HG03139 (cell line): ENCODE measurements around the gene KIAA1217.

Experiments
- ATAC-seq: cut with Tn5 transposase; IDR thresholded peaks from one replicate; pipeline ENCODE4 v1.9.1; 2021; ENCODE audit not compliant: unreplicated experiment

The KIAA1217 gene

GRCh38 chr10:24358022-24358421, 149.1 kb downstream of the KIAA1217 start:
- ATAC-seq = no peak

- peak; percentile 80 for ATAC-seq
These were observed 151.6 kb downstream of the KIAA1217 start for GRCh38 chr10:24360282-24361127.

DNA sequence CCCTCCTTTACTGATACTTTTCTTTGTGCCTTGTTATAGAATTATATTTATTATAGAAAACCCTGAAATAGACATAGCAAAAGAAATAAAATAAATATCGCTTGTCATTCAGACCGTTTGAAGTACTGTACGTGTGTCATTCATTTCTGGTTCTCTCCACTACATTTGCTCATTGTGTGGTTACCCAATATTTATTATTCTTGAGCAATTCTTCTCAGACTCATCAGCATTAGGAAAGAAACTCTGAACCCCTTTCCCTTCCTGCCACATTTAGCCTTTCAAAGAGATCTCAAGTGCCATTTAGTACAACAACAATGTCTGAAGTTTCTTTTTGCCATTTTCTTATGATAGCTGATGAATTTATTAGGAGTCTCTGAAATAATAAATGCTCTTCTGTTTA, 154.1 kb downstream of the KIAA1217 start:
- no peak for ATAC-seq

GRCh38 chr10:24367688-24368087, 158.8 kb downstream of the KIAA1217 start:
- no peak for ATAC-seq

DNA sequence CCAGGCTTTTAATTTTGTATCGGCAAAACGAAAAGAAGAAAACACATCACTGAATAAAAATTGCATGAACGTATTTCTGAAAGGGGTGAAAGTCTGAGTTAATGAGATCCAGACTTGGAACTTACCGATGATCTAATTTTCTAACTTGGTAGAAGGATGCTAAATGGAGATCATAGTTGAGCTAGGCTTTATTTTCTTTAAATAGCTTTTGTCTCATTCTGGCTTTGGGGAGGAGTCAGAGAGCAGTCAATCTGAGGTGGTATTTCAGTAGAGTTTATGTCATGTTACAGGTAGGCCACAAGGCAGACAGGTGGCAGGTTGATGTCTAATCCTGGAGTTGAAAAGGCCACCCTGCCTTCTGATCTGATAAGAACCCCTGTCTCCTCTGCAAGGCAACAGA, 161.9 kb downstream of the KIAA1217 start:
- ATAC-seq = no peak

- no peak for ATAC-seq
These were observed 162.5 kb downstream of the KIAA1217 start for GRCh38 chr10:24371396-24371795.

GRCh38 chr10:24374134-24374915, 165.4 kb downstream of the KIAA1217 start:
- no peak for ATAC-seq

DNA sequence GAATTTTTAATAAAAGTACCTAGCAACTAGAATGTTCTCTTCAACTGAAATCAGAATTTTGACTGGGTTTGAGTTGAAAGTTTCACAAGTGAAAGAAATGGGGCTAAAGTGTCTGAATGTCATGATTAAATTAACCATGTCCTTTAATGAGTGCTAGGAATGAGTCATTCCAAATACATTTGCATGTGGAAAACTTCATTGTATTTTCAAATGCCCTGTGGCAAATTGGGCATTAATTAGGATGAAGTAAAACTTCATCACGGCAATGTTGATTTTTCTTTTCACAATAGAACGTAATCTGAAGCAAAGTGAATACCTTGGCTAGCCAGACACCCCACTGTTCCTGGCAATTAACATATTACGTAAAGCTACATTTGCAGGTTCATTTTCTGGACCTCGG, 166.6 kb downstream of the KIAA1217 start:
- ATAC-seq = no peak

DNA sequence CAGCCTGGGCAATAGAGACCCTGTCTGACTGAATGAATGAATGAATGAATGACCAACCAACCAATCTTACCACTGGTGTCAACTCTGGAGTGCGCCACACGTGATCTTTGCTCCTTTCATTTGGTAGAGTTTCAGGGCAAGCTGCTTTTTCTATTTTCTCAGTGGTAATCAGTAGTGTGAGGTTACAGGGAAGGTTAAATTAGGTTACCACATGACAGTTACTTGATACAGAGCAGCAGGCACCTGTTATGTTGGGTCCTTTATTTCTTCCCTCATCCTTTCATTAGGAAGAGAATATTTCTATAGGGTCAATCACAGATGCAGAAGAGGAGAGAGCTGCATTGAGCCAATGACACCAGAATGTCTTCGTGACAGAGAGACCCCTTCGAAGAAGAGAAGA, 167.8 kb downstream of the KIAA1217 start:
- no peak for ATAC-seq

DNA sequence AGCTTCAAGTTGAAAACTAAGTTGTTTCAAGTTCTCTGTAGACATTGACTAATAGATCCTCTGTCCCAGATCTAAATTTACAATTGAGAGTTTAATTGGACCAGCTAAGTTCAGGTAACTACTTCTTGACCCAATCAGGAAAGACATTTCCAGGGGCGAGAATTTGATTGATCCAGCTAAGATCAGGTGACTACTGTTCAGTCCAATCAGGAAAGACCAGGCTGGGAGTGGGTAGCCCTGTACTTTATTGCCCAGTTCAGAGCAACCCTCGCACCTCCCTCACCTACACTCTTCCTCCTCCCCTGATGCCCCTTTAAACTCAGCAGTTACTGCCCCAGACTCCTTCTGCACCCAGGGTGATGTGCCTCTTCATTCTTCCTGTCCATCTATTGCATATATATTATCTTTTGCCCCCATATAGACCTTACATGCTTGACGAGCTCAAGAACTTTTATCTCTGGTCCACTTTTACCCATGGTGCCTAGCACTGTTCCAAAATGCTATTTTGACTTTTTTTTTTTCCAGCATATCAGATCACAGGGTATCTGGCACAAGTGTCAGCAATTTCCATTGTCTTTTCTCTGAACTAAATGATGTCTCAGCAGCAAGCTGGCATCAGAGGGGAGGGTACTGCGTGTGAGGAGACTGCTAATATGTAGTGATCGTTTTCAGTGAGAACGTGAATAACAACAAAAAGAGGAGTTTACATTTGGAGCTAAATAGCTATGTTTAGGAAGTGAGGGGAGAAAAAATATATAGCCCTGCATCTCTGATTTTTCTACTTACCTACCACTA, 169.4 kb downstream of the KIAA1217 start:
- ATAC-seq = no peak

- no peak for ATAC-seq
These were observed 172.5 kb downstream of the KIAA1217 start for GRCh38 chr10:24381235-24382010.

DNA sequence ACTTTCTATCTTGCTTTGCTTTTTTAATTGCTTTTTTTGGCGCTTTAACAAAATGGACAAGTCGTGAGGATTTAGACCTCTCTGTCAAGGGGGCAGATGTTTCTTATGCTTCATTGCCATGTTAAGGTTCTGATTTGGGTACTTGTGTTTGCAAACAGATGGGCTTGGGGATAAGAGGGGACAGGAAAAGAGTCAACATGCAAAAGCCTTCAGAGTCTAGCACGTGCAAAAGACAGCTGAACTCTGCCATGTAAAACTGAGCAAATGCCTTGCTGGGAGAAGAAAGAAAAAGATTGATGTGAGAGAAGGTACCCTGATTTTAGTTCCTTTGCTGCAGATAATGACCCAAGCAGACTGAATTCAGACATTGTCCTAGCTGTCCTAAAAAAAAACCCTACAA, 173.1 kb downstream of the KIAA1217 start:
- ATAC-seq = no peak

DNA sequence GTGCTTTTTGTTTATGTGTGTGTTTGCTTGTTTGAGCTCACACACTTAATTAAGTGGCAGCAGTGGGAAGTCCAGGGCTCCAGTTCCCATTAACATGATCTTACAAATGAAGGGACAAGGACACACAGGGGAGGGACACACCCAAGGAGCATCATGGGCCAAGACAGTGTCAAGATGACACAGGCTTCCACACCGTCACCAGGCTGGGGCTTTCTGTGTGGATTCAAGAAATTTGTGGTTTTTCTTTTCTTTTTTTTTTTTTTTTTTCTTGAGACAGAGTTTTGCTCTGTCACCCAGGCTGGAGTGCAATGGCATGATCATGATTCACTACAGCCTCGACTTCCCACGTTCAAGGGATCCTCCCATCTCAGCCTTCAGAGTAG, 173.6 kb downstream of the KIAA1217 start:
- ATAC-seq = no peak

DNA sequence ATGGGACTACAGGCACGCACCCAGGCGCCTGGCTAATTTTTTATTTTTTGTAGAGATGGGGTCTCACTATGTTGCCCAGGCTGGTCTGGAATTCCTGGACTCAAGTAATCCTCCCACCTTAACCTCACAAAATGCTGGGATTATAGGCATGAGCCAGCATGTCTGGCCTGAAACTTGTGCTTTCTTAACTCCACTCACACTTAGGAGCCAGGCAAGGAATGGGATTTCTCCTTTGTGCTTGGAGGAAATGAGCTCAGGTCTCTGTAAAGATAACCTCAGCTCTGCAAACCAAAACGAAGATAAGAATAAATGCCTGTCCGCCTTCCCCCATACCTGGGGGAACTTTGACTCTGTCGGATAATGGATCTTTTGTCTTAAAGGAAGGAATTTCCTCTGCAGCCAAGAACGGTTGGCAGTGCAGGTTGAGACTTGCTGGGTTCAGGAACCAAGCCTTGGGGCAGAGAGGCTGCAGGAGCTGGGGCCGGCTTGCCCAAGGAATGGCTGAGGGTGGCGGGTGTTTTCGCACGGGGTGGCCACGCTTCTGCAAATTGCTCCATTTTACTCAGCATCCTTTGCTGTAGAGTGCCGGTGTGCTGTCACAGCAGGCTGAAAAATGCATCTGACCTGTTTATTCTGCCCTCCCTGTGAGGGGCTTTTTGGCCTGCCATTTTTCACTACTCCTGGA, 174.2 kb downstream of the KIAA1217 start:
- peak; percentile 57 for ATAC-seq

DNA sequence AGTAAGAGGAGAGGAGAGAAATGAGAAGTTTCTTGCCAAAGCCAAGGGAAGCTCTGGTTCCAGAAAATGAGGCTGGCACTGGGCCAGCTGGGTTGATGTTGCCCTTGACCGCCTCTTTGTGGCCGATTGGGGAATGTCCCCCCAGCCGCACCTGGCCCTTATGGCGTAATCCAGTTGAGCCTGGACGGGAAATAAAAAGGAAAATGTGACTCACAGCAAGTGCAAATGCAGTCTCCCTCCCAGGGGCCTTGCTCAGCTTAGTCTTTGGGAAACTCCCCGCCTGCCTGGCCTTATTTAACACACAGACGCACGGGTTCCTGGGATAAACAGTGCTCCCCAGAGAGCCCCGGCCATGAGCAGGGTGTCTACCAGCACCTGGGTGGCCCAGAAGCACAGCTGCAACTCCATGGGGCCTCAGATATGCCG, 174.8 kb downstream of the KIAA1217 start:
- ATAC-seq = peak; percentile 85

GRCh38 chr10:24384954-24385353, 176.0 kb downstream of the KIAA1217 start:
- no peak for ATAC-seq

- ATAC-seq = no peak
These were observed 176.8 kb downstream of the KIAA1217 start for GRCh38 chr10:24385776-24386175.

DNA sequence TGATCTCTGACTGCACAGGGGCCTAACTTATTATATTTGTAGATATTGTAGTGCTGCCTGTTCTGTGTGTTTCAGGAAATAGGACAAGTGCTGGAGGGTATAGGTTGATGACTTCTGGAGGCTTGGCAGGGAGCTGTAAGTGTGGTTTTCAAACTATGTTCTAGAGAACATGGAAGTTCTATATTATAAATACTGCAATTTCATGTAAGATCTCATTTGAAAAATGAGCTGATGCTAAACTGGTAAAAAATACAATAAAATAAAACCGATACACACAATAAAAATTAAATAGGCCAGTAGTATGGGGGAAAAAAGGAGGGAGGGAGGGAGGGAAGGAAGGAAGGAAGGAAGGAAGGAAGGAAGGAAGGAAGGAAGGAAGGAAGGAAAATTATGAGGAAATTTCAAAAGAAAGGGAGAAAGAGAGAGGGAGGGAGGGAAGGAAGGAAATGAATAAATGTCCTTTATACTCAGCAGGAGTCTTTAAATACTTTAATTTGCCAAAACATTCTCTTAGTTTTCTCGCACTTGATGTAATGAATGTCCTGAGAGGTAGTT, 181.3 kb downstream of the KIAA1217 start:
- no peak for ATAC-seq

- ATAC-seq = no peak
These were observed 181.8 kb downstream of the KIAA1217 start for GRCh38 chr10:24390746-24391145.

GRCh38 chr10:24393201-24393600, 184.3 kb downstream of the KIAA1217 start:
- no peak for ATAC-seq
